ENCODE measurements around the gene KCTD8.

- TF ChIP-seq CTCF (IDR thresholded peaks at IDR 0.05) (no peak), ZFX (IDR thresholded peaks at IDR 0.05; ENCODE audit: borderline replicate concordance) (no peak)
Observed at GRCh38 chr4:44159991-44160390, 288.6 kb downstream of the KCTD8 start.
